Cardiac septum (tissue), 1 donor: Measurements from ENCODE around the gene LSM4. TPM values are rescaled to one million over a fixed set of nuclear protein-coding genes. Genes with fewer than 3 reads are reported as not detected.

ENCODE experiments used
- DNase-seq: peaks from one replicate; pipeline ENCODE4 v3.0.0-alpha.2; 2020; ENCODE audit warnings: low spot score
- intact Hi-C: fragments of 100-400 bp; cut with DNase I; formaldehyde crosslinking; loops from one replicate; pipeline ENCODE4 v1.14.0; 2022
- total RNA-seq: library from RNA; stranded (reverse); fragmentation: NEBNext Ultra II Directional; extraction: Animal tissue kit (Norgen Biotek cat#: 25700); gene quantifications from one replicate; pipeline ENCODE4 v1.2.1, GENCODE V29; 2021
- donor health status: DM: no; HTN: no; CAD: no.

LSM4 gene
- total RNA-seq, 1 donor from 2014 or later: 83.8 TPM

- no peak for DNase-seq
- intact Hi-C loops: no loop called here
Observed at GRCh38 chr19:18282788-18283141, 40.1 kb downstream of the LSM4 start.

GRCh38 chr19:18282021-18282787, 40.7 kb downstream of the LSM4 start:
- intact Hi-C loops: no loop called here
- no peak for DNase-seq

GRCh38 chr19:18281082-18282020, 41.5 kb downstream of the LSM4 start, which contains the start of gene JUND:
TSS of gene JUND (minus strand) at chr19:18281622. CDS start at chr19:18281484, 138 bp downstream.
- peak; percentile 98 for DNase-seq
- intact Hi-C loops: loop anchor here (1.0 kb wide), 1 partner anchor 23 kb away; no protein-coding TSS in a partner anchor

GRCh38 chr19:18280247-18281081, 42.4 kb downstream of the LSM4 start:
- DNase-seq: peak; percentile 91
- intact Hi-C loops: loop anchor here (1.0 kb wide), 1 partner anchor 24 kb away; no protein-coding TSS in a partner anchor

- DNase-seq: peak; percentile 97
- intact Hi-C loops: loop anchor here (1.0 to 5.0 kb wide), 4 partner anchors 44 to 138 kb away; partner anchors contain the start of genes LSM4, RAB3A and SSBP4
Observed at GRCh38 chr19:18279516-18280246, 43.2 kb downstream of the LSM4 start.

- DNase-seq: no peak
- intact Hi-C loops: loop anchor here (1.0 to 5.0 kb wide), 4 partner anchors 44 to 138 kb away; partner anchors contain the start of genes LSM4, RAB3A and SSBP4
Observed at GRCh38 chr19:18279266-18279515, 43.7 kb downstream of the LSM4 start.

GRCh38 chr19:18278521-18279265, 44.2 kb downstream of the LSM4 start:
- no peak for DNase-seq
- intact Hi-C loops: loop anchor here (1.0 to 5.0 kb wide), 4 partner anchors 45 to 139 kb away; partner anchors contain the start of genes LSM4, RAB3A and SSBP4

GRCh38 chr19:18274781-18275356, 48.0 kb downstream of the LSM4 start:
- DNase-seq: peak; percentile 91
- intact Hi-C loops: loop anchor here (5.0 kb wide), 1 partner anchor 142 kb away; the partner anchor contains the start of gene SSBP4

GRCh38 chr19:18274219-18274780, 48.6 kb downstream of the LSM4 start, which contains the start of gene IQCN:
TSS of gene IQCN (minus strand) at chr19:18274452. CDS start at chr19:18269478, 4,974 bp downstream.
- no peak for DNase-seq
- intact Hi-C loops: no loop called here

- DNase-seq: no peak
- intact Hi-C loops: no loop called here
Observed at GRCh38 chr19:18273561-18274218, 49.2 kb downstream of the LSM4 start.

GRCh38 chr19:18271433-18271841, 51.4 kb downstream of the LSM4 start:
- DNase-seq: no peak
- intact Hi-C loops: no loop called here

GRCh38 chr19:18270326-18270725, 52.5 kb downstream of the LSM4 start:
- intact Hi-C loops: no loop called here
- DNase-seq: no peak

GRCh38 chr19:18269070-18269723, 53.7 kb downstream of the LSM4 start:
- intact Hi-C loops: no loop called here
- DNase-seq: no peak

- DNase-seq: no peak
- intact Hi-C loops: no loop called here
Observed at GRCh38 chr19:18266771-18267686, 55.8 kb downstream of the LSM4 start.

GRCh38 chr19:18265582-18265981, 57.3 kb downstream of the LSM4 start:
- intact Hi-C loops: no loop called here
- DNase-seq: no peak
